ENCODE measurements around the gene TSGA10IP.

Gene TSGA10IP

DNA sequence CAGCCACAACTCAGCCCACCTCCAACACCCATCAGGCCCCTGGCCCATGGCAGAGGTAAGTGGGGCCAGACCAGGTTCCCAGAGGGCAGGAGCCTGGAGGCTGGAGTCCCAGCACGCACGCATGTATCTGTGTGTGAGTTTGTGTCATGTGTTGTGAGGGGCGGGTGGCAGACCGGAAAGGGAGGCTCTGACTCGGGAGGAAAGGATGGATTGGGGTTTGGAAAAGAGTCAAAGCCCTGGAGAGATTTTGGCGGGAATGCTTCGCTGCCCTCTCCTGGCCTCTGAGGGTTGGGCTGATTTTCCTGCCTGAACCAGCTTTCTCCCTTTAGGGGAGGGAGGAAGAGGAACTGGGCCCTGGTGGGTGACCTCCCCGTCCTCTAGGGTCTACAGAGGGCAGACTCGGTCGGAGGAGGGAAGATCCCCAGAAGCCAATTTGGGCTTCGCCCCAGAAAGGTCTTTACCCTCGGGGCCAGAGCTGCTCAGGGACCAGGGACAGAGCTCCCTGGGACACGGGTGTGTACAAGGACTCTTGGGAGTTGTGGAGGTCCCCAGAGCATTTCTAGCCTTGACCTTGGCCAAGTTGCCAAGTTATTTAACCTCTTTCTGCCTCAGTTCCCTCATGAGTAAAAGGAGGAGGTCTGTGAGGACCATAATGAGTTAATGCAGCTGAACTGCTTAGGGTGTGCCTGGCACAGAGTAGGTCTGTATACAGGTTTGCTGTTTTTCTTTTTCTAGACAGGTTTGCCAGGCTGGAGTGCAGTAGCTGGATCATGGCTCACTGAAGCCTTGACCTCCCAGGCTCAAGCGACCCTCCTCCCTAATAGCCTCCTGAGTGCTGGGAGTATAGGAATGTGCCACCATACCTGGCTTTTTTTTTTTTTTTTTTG, 33.4 kb upstream of the TSGA10IP start:
- H3K36me3 ChIP-seq (ENCODE audit: insufficient read depth, low read length), result no peaks in the 10 kb centered on the region
- no peaks in the 10 kb centered on the region for H3K9me3 ChIP-seq (ENCODE audit: low read length)
- H3K79me2 ChIP-seq (ENCODE audit: insufficient read depth, low read length), result no peaks in the 10 kb centered on the region
- peaks cover 10% of the 10 kb centered on the region for H3K27me3 ChIP-seq (ENCODE audit: insufficient read depth, low read length)
- H3K4me1 ChIP-seq (ENCODE audit: insufficient read depth, low read length, severe bottlenecking), result no peaks in the 10 kb centered on the region
- H3F3A ChIP-seq (ENCODE audit: insufficient read depth, low read length), result no peaks in the 10 kb centered on the region
- H2AFZ ChIP-seq (ENCODE audit: low read length), result no peak overlapping the region
- no peak overlapping the region for H3K4me2 ChIP-seq (ENCODE audit: low read length)
- no peak overlapping the region for H3K27ac ChIP-seq (ENCODE audit: low read depth, low read length, poor library complexity, severe bottlenecking)
- no peak overlapping the region for H3K9ac ChIP-seq (ENCODE audit: low read length)
- TF ChIP-seq CTCF (IDR thresholded peaks at IDR 0.05; ENCODE audit: low read length) (no peak), EZH2 (IDR thresholded peaks at IDR 0.05; ENCODE audit: borderline replicate concordance, low read length) (no peak)
- no peaks in the 10 kb centered on the region for H3K9me2 ChIP-seq (ENCODE audit: low read depth, low read length)
- H3K4me3 ChIP-seq (ENCODE audit: low read depth, low read length, poor library complexity, severe bottlenecking), result no peak overlapping the region
- H4K20me1 ChIP-seq (ENCODE audit: insufficient read depth, low read length), result no peaks in the 10 kb centered on the region

GRCh38 chr11:65912845-65913244, 32.4 kb upstream of the TSGA10IP start:
- no peaks in the 10 kb centered on the region for H4K20me1 ChIP-seq (ENCODE audit: insufficient read depth, low read length)
- H3K9ac ChIP-seq (ENCODE audit: low read length), result no peak overlapping the region
- no peaks in the 10 kb centered on the region for H3K9me2 ChIP-seq (ENCODE audit: low read depth, low read length)
- TF ChIP-seq EZH2 (IDR thresholded peaks at IDR 0.05; ENCODE audit: borderline replicate concordance, low read length) (no peak), CTCF (IDR thresholded peaks at IDR 0.05; ENCODE audit: low read length) (no peak)
- H3K4me1 ChIP-seq (ENCODE audit: insufficient read depth, low read length, severe bottlenecking), result peaks cover 7% of the 10 kb centered on the region
- H3K4me2 ChIP-seq (ENCODE audit: low read length), result no peak overlapping the region
- H3K27ac ChIP-seq (ENCODE audit: low read depth, low read length, poor library complexity, severe bottlenecking), result no peak overlapping the region
- H2AFZ ChIP-seq (ENCODE audit: low read length), result no peak overlapping the region
- no peaks in the 10 kb centered on the region for H3K9me3 ChIP-seq (ENCODE audit: low read length)
- no peaks in the 10 kb centered on the region for H3F3A ChIP-seq (ENCODE audit: insufficient read depth, low read length)
- no peaks in the 10 kb centered on the region for H3K36me3 ChIP-seq (ENCODE audit: insufficient read depth, low read length)
- no peaks in the 10 kb centered on the region for H3K79me2 ChIP-seq (ENCODE audit: insufficient read depth, low read length)
- H3K4me3 ChIP-seq (ENCODE audit: low read depth, low read length, poor library complexity, severe bottlenecking), result no peak overlapping the region
- peaks cover 9% of the 10 kb centered on the region for H3K27me3 ChIP-seq (ENCODE audit: insufficient read depth, low read length)

GRCh38 chr11:65915101-65915820, 30.0 kb upstream of the TSGA10IP start:
- no peak for TF ChIP-seq CTCF (IDR thresholded peaks at IDR 0.05; ENCODE audit: low read length)
- TF ChIP-seq EZH2 (IDR thresholded peaks at IDR 0.05; ENCODE audit: borderline replicate concordance, low read length), result no peak
- Histone ChIP-seq H3K79me2 (ENCODE audit: insufficient read depth, low read length) (no peaks in the 10 kb centered on the region), H3K4me3 (ENCODE audit: low read depth, low read length, poor library complexity, severe bottlenecking) (no peak overlapping the region), H3K4me2 (ENCODE audit: low read length) (no peak overlapping the region), H3K27me3 (ENCODE audit: insufficient read depth, low read length) (peaks cover 5% of the 10 kb centered on the region; the same call in 1 of the 2 replicates), H3K36me3 (ENCODE audit: insufficient read depth, low read length) (no peaks in the 10 kb centered on the region), H3F3A (ENCODE audit: insufficient read depth, low read length) (no peaks in the 10 kb centered on the region), H3K9me3 (ENCODE audit: low read length) (no peaks in the 10 kb centered on the region), H3K4me1 (ENCODE audit: insufficient read depth, low read length, severe bottlenecking) (peaks cover 18% of the 10 kb centered on the region), H3K27ac (ENCODE audit: low read depth, low read length, poor library complexity, severe bottlenecking) (no peak overlapping the region), H2AFZ (ENCODE audit: low read length) (no peak overlapping the region), H3K9me2 (ENCODE audit: low read depth, low read length) (no peaks in the 10 kb centered on the region), H4K20me1 (ENCODE audit: insufficient read depth, low read length) (no peaks in the 10 kb centered on the region), H3K9ac (ENCODE audit: low read length) (no peak overlapping the region)
